Sigmoid colon (tissue), 7 donors: Measurements from ENCODE around the gene CFAP20DC. TPM values are rescaled to one million over a fixed set of nuclear protein-coding genes. Genes with fewer than 3 reads are reported as not detected.

ENCODE experiments used
- DNase-seq: peaks from one replicate; pipeline ENCODE4 v3.0.0-alpha.2; 2019
- H3K27ac ChIP-seq, 4 donors: fragments of 200-600 bp; sonication (generic); one replicate each; pipeline ENCODE4 v1.5.1; 2016 to 2019; ENCODE audit warnings: mild to moderate bottlenecking in 1 of 4
- H3K27me3 ChIP-seq, 3 donors: fragments of 200-600 bp; sonication (generic); one replicate each; pipeline ENCODE4 v1.5.1; 2019; ENCODE audit warnings: mild to moderate bottlenecking in 1 of 3
- H3K36me3 ChIP-seq, 4 donors: fragments of 200-600 bp; sonication (generic); one replicate each; pipeline ENCODE4 v1.5.1; 2016 to 2019
- H3K4me1 ChIP-seq, 4 donors: fragments of 200-600 bp; sonication (generic); one replicate each; pipeline ENCODE4 v1.5.1; 2017 to 2019
- H3K4me3 ChIP-seq, 4 donors: fragments of 200-600 bp; sonication (generic); one replicate each; pipeline ENCODE4 v1.5.1; 2017 to 2019; ENCODE audit warnings: mild to moderate bottlenecking in 2 of 4, moderate library complexity in 1 of 4
- H3K9me3 ChIP-seq, 4 donors: fragments of 200-600 bp in 3 of 4; sonication (generic) in 3 of 4; one replicate each; pipeline versions ENCODE4 v1.5.1 to v1.6.1; 2013 to 2019
- EP300 ChIP-seq, 4 donors: sonication (generic); formaldehyde crosslinking; IDR thresholded peaks; one replicate each; pipeline ENCODE4 v1.6.1; 2017; ENCODE audit warnings: antibody characterized with exemption in 4 of 4
- POLR2A ChIP-seq, 2 donors: fragments of 450-650 bp; IDR thresholded peaks; one replicate each; pipeline ENCODE4 v1.6.1; 2016; ENCODE audit warnings: antibody characterized with exemption in 2 of 2, mild to moderate bottlenecking in 2 of 2, moderate library complexity in 2 of 2
- POLR2AphosphoS5 ChIP-seq, 4 donors: sonication (generic); formaldehyde crosslinking; IDR thresholded peaks; one replicate each; pipeline ENCODE4 v1.6.1; 2017; ENCODE audit warnings: antibody characterized with exemption in 4 of 4
- WGBS, 2 donors: extraction: QIAGEN DNeasy Blood & Tissue Kit; methylation state at CpG; one replicate each; pipeline ENCODE4 v1.1.7; 2013; 5-methylcytosine and 5-hydroxymethylcytosine counted together
- intact Hi-C: fragments of 100-400 bp; cut with DNase I; formaldehyde crosslinking; loops from one replicate; pipeline ENCODE4 v1.15.1; 2023
- polyA plus RNA-seq, 3 donors: library from polyadenylated mRNA; stranded (reverse); fragments of 200-250 nt; gene quantifications; one replicate each; pipeline ENCODE4 v1.2.3, GENCODE V29; 2013
- total RNA-seq, 4 donors: library from RNA; depleted of rRNA; stranded (reverse); fragments of >200 nt; gene quantifications; one replicate each; pipeline ENCODE4 v1.1.0, GENCODE V29; 2016
- TF ChIP-seq, protein P1 (sequence below), 4 experiments: fragments of 450-650 bp in 3 of 4; fragments of 200-600 bp in 1 of 4; IDR thresholded peaks; one replicate each; pipeline ENCODE4 v1.5.1; 2016 to 2019; ENCODE audit warnings: antibody characterized with exemption in 4 of 4, mild to moderate bottlenecking in 3 of 4, moderate library complexity in 2 of 4
- donor health status: healthy with polysubstance abuse.
- donor health status: Bipolar disorder and iron deficiency.
- donor health status: healthy.

Gene CFAP20DC
- total and polyA plus RNA-seq, 7 donors: under 0.01 to 0.83 (median 0.37) TPM; not detected in 1

DNA sequence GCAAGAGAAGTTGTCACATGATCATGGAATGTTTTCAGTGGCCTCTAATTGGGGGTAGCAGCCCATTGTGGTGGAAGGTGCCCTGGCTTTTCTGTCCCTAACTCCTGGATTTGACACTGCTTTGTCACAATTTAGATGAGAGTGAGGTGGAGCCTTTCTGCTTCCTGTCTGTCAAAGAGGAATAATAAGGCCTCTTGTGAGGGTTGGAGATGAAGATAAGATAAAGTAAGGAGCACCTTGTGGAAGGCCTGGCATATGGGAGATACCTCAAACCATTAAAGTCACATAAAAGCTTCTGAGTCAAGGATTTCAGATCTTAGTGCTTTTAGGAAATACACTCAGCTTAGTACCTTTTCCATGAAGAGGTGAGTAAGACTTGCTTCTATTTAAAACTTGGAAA, 210.6 kb downstream of the CFAP20DC start:
- no peaks in the 10 kb centered on the region for H3K27me3 ChIP-seq
- TF ChIP-seq, protein P1, sequence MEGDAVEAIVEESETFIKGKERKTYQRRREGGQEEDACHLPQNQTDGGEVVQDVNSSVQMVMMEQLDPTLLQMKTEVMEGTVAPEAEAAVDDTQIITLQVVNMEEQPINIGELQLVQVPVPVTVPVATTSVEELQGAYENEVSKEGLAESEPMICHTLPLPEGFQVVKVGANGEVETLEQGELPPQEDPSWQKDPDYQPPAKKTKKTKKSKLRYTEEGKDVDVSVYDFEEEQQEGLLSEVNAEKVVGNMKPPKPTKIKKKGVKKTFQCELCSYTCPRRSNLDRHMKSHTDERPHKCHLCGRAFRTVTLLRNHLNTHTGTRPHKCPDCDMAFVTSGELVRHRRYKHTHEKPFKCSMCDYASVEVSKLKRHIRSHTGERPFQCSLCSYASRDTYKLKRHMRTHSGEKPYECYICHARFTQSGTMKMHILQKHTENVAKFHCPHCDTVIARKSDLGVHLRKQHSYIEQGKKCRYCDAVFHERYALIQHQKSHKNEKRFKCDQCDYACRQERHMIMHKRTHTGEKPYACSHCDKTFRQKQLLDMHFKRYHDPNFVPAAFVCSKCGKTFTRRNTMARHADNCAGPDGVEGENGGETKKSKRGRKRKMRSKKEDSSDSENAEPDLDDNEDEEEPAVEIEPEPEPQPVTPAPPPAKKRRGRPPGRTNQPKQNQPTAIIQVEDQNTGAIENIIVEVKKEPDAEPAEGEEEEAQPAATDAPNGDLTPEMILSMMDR (IDR thresholded peaks at IDR 0.05): no peak
- TF ChIP-seq EP300 (IDR thresholded peaks at IDR 0.05): no peak
- TF ChIP-seq POLR2A (IDR thresholded peaks at IDR 0.05): no peak
- TF ChIP-seq POLR2AphosphoS5 (IDR thresholded peaks at IDR 0.05): no peak
- H3K36me3 ChIP-seq: no peaks in the 10 kb centered on the region
- H3K27ac ChIP-seq: no peak overlapping the region
- no peaks in the 10 kb centered on the region for H3K4me1 ChIP-seq
- H3K4me3 ChIP-seq: no peak overlapping the region
- no peaks in the 10 kb centered on the region for H3K9me3 ChIP-seq
- intact Hi-C loops: no loop called here
- DNase-seq: no peak

DNA sequence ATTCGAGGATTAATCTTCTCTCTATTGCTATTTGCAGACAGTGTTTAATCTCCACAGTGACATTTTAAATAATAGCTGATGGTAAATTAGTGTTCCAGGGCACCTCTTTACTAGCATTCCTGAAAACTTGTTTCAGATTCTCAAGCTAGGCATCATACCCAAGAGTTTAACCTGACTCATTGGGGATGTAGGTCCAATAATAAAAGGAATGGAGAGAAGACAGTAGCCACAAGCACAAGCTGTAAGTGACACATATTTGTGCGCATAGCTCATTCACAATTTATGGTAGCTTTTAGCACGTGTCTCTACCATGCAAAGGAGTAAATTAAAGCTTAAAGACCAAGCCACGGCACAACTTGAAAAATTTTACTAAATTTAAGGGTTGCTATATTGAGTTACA, 212.0 kb downstream of the CFAP20DC start:
- H3K4me1 ChIP-seq: no peaks in the 10 kb centered on the region
- DNase-seq: no peak
- TF ChIP-seq POLR2A (IDR thresholded peaks at IDR 0.05) (no peak), EP300 (IDR thresholded peaks at IDR 0.05) (no peak), POLR2AphosphoS5 (IDR thresholded peaks at IDR 0.05) (no peak)
- TF ChIP-seq, protein P1 (IDR thresholded peaks at IDR 0.05): no peak
- intact Hi-C loops: no loop called here
- no peak overlapping the region for H3K4me3 ChIP-seq
- no peaks in the 10 kb centered on the region for H3K27me3 ChIP-seq
- no peak overlapping the region for H3K27ac ChIP-seq
- no peaks in the 10 kb centered on the region for H3K36me3 ChIP-seq
- no peaks in the 10 kb centered on the region for H3K9me3 ChIP-seq
- WGBS, 2 donors: 83 to 88% methylated on average over 4 of the region's 4 CpGs

DNA sequence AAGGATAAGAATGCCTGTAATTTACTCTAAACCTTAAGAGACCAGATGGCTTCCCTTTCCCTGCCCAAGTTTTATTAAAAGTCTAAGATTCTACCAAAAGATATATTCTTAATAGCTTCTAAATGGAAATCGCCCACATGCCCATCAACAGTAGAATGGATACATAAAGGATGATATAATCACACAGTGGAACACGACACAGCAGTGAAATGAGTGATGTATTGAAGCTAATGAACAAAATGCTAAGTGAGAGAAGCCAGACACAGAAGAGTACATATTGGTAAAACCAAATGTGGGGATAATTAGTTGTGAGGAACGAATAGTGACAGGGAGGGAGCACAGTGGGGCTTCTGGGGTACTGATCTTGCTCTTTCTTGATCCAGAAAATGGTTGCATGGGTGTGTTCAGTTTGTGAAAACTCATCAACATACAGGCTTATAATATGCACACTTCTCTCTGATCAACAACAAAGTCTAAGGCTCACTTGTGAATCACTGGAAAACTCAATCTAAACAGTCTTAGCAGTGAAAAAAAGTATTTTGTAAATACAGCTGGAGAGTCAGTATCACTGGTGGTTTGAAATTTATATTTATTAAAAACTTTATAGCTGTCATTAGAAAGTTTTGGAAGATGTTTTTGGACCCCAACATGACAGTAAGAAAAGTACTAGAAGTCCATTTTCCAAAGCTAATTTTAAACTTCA, 212.5 kb downstream of the CFAP20DC start:
- WGBS, 2 donors: 85 to 91% methylated on average over 3 of the region's 3 CpGs
- no peak overlapping the region for H3K4me3 ChIP-seq
- H3K27ac ChIP-seq: no peak overlapping the region
- no peaks in the 10 kb centered on the region for H3K9me3 ChIP-seq
- no peaks in the 10 kb centered on the region for H3K4me1 ChIP-seq
- no peaks in the 10 kb centered on the region for H3K36me3 ChIP-seq
- intact Hi-C loops: no loop called here
- no peaks in the 10 kb centered on the region for H3K27me3 ChIP-seq
- TF ChIP-seq POLR2A (IDR thresholded peaks at IDR 0.05): no peak
- TF ChIP-seq, protein P1 (IDR thresholded peaks at IDR 0.05): no peak
- no peak for TF ChIP-seq EP300 (IDR thresholded peaks at IDR 0.05)
- no peak for TF ChIP-seq POLR2AphosphoS5 (IDR thresholded peaks at IDR 0.05)
- no peak for DNase-seq

DNA sequence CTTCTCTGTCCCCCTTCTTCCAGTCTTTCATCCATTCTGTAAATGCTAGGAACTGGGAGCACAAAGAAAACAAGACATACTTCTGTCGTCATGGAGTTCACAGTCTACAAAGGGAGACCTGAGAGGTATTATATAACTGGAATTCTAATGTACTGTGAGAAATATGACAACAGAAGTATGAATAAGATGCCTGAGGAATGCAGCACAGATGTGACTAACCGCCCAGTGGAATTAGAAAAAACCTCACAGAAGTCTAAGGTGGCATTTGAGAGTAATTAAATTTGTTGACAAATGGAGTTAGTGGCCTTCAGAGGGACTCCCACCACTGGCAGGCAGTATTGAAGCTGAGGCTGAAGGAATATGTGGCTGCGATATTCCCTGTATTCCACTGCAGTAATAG, 214.7 kb downstream of the CFAP20DC start:
- intact Hi-C loops: no loop called here

More for the DNA sequence above, 214.7 kb downstream of the CFAP20DC start:
- Histone ChIP-seq H3K4me3 (no peak overlapping the region), H3K9me3 (no peaks in the 10 kb centered on the region), H3K27ac (no peak overlapping the region), H3K36me3 (no peaks in the 10 kb centered on the region), H3K4me1 (no peaks in the 10 kb centered on the region), H3K27me3 (no peaks in the 10 kb centered on the region)
- no peak for DNase-seq
- 92 to 97% methylated on average over 3 of the region's 3 CpGs for WGBS, 2 donors
- TF ChIP-seq POLR2AphosphoS5 (IDR thresholded peaks at IDR 0.05) (no peak), EP300 (IDR thresholded peaks at IDR 0.05) (no peak), POLR2A (IDR thresholded peaks at IDR 0.05) (no peak)
- TF ChIP-seq, protein P1 (IDR thresholded peaks at IDR 0.05): no peak
